ENCODE data around the gene GTF3C5.
"Not testable (repeated sequence)": the region's sequence is repeated elsewhere in the genome, so short reads cannot be mapped to it uniquely, and the experiment has no call there.

The GTF3C5 gene

GRCh38 chr9:132991351-132992300 is 39.2 kb upstream of the GTF3C5 start:
- no peak for TF ChIP-seq CTCF (IDR thresholded peaks at IDR 0.05; ENCODE audit: low read depth, low read length)
- H3K4me3 ChIP-seq (ENCODE audit: low read depth, low read length): no peak overlapping the region

GRCh38 chr9:132993511-132993939 is 37.3 kb upstream of the GTF3C5 start:
- TF ChIP-seq CTCF (IDR thresholded peaks at IDR 0.05; ENCODE audit: low read depth, low read length): no peak
- no peak overlapping the region for H3K4me3 ChIP-seq (ENCODE audit: low read depth, low read length)

- no peak overlapping the region for H3K4me3 ChIP-seq (ENCODE audit: low read depth, low read length)
- no peak for TF ChIP-seq CTCF (IDR thresholded peaks at IDR 0.05; ENCODE audit: low read depth, low read length)
Measured at GRCh38 chr9:132994410-132995120, 36.2 kb upstream of the GTF3C5 start.

GRCh38 chr9:132995121-132995420 is 35.7 kb upstream of the GTF3C5 start:
- no peak overlapping the region for H3K4me3 ChIP-seq (ENCODE audit: low read depth, low read length)
- TF ChIP-seq CTCF (IDR thresholded peaks at IDR 0.05; ENCODE audit: low read depth, low read length): no peak

GRCh38 chr9:132995879-132996278 is 34.9 kb upstream of the GTF3C5 start:
- no peak for TF ChIP-seq CTCF (IDR thresholded peaks at IDR 0.05; ENCODE audit: low read depth, low read length)
- H3K4me3 ChIP-seq (ENCODE audit: low read depth, low read length): no peak overlapping the region

- H3K4me3 ChIP-seq (ENCODE audit: low read depth, low read length): no peak overlapping the region
- TF ChIP-seq CTCF (IDR thresholded peaks at IDR 0.05; ENCODE audit: low read depth, low read length): no peak
Measured at GRCh38 chr9:132996526-132996925, 34.3 kb upstream of the GTF3C5 start.

- no peak for TF ChIP-seq CTCF (IDR thresholded peaks at IDR 0.05; ENCODE audit: low read depth, low read length)
- no peak overlapping the region for H3K4me3 ChIP-seq (ENCODE audit: low read depth, low read length)
Measured at GRCh38 chr9:132997591-132997990, 33.2 kb upstream of the GTF3C5 start.

GRCh38 chr9:132998221-132998620 is 32.6 kb upstream of the GTF3C5 start:
- H3K4me3 ChIP-seq (ENCODE audit: low read depth, low read length): not testable (repeated sequence)

All from WI38 (cell line).